GM21786 (cell line): ENCODE results near the gene ACTR5.
"Not testable (repeated sequence)": the region's sequence is repeated elsewhere in the genome, so short reads cannot be mapped to it uniquely, and the experiment has no call there.

Source experiments
- ATAC-seq: cut with Tn5 transposase; IDR thresholded peaks from one replicate; pipeline ENCODE4 v1.9.1; 2021; ENCODE audit not compliant: unreplicated experiment

ACTR5 gene

DNA sequence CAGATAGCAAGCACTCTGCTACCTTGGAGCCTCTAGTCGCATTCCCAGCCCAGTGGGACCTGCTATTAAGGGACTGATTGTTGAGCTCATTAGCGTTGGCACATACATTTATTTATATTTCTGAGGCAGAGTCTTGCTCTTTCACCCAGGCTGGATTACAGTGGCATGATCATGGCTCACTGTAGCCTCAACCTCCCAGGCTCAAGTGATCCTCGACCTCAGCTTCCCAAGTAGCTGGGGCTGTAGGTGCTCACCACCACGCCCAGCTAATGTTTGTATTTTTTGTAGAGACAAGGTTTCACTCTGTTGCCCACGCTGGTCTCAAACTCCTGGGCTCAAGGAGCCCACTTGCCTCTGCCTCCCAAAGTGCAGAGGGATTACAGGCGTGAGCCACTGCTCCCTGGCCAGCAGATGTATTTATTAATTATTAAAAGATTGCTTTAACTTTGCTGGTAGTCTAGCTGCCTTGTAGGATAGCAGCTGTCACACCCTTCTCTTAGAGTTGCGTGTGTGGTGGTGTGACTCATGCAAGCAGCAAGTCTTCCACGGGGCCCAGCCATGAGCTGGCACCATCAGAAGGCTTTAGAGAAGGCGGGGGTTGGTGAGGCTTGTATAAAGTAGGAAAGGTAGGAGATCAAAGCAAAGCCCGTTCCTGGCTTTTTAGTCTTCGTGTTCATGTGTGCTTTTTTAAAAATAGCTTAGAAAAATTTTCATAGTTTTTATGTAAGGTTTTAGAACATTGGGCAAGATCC is 16.5 kb downstream of the ACTR5 start:
- ATAC-seq, result no peak

DNA sequence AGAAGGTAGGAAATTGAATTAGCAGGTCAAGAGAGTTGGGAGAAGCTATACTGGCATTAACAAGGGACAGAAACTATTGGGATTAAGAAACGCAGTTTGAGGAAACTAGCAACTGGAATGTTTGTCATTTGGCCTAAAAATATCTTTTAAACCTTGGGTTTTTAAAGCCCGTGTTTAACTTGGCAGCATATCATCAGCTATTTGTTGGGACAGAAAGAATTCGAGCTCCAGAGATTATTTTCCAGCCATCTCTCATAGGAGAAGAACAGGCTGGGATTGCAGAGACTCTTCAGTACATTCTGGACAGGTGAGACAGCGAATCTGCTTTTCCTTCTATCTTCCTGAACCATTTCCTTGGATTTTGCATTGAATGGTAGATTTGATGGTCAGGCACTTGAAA is 17.8 kb downstream of the ACTR5 start:
- ATAC-seq, result no peak

- ATAC-seq, result no peak
These were observed 21.4 kb downstream of the ACTR5 start for GRCh38 chr20:38769376-38770295.

DNA sequence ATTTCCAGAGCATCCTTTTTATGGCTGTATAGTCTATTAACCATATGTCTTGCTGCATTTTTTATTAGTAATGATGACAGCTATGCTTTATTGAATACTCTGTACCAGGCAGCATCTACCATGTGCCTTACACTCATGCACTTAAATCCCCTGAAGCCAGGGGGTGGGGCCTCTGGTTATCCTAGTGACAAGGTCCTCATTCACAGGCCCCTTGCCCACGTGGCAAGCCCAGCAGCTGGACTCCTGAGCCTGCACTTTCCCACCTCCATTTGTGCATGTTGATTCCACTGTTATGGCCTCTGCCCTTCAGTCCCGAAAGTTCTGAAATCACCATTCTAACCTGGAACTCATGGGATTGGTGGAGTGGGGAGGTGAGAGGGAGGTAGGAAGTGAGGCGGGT is 22.3 kb downstream of the ACTR5 start:
- ATAC-seq, result no peak

DNA sequence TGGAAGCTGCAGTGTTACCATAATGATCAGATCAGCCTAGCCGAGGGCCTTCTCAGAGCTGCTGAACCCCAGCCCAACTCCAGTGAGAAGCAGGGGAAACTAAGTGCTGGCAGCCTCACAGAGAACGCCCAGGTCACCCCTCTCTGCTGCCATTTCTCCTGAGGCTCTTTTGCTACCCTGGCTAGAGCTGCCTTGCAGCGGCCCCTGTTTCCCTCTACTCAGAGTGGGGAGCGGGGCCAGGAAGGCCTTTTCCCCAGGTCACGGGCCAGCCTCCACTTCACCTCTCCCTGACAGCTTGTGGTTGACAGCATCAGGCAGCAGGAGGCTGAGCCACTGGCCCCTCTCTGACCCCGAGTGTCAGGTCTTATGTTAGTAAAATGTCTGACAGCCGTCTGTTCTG is 22.7 kb downstream of the ACTR5 start:
- ATAC-seq, result no peak

DNA sequence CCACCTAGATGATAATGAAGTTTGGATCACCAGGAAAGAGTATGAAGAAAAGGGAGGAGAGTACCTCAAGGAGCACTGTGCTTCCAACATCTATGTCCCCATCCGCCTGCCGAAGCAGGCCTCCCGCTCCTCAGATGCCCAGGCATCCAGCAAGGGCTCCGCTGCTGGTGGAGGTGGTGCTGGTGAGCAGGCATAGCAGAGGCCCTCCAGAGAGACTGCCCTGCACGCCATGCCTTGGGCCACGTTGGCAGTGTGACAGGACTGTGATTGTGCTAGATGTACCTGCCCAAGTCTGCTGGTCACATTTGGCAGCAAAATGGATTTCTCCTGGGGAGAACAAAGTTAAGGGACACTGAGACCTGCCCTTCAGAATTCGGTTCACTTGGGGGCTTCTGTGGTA is 23.4 kb downstream of the ACTR5 start:
- ATAC-seq, result no peak

GRCh38 chr20:38774167-38774566 is 25.9 kb downstream of the ACTR5 start:
- no peak for ATAC-seq

GRCh38 chr20:38776363-38776762 is 28.1 kb downstream of the ACTR5 start:
- ATAC-seq, result no peak

- no peak for ATAC-seq
These were observed 31.2 kb downstream of the ACTR5 start for GRCh38 chr20:38779247-38780097.

GRCh38 chr20:38782275-38782674 is 34.0 kb downstream of the ACTR5 start:
- ATAC-seq, result no peak

- ATAC-seq, result no peak
These were observed 39.6 kb downstream of the ACTR5 start for GRCh38 chr20:38787870-38788269.

GRCh38 chr20:38789503-38790199 is 41.4 kb downstream of the ACTR5 start:
- ATAC-seq, result no peak

- ATAC-seq, result no peak
These were observed 42.2 kb downstream of the ACTR5 start for GRCh38 chr20:38790200-38791053.

DNA sequence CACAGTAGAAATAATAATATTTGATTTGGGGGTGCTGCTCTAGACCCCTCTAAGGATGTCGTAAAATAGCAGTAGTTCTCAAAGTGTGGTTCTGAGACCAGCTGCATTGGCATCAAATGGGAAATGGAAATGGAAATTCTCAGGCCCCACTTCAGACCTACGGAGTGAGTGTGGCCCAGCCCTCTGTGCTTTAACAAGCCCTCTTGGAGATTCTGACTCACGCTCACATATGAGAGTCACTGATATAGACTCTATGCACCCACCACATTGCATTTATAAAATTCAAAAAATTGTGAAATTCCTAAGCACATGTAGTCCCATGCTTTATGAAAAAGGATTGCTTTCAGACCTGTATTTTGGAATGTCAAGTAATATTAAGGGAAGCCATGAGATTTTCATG is 43.0 kb downstream of the ACTR5 start:
- ATAC-seq, result no peak

DNA sequence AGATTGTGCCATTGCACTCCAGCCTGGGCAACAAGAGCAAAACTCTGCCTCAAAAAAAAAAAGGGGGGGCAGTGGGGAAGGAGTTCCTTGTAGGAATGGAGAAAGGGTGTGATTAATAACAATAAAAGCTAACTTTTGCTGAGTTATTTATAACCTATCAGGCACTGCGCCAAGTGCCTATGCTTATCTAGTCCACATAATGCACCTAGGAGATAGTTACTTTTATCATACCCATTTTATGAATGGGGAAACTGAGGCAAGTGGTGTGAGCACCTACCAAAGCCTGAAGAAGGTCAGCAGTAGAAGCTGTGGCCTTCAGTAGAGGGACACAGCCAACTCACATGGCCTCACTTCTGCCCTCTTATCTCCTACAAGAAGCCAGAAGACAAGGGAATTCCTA is 43.7 kb downstream of the ACTR5 start:
- ATAC-seq, result no peak

DNA sequence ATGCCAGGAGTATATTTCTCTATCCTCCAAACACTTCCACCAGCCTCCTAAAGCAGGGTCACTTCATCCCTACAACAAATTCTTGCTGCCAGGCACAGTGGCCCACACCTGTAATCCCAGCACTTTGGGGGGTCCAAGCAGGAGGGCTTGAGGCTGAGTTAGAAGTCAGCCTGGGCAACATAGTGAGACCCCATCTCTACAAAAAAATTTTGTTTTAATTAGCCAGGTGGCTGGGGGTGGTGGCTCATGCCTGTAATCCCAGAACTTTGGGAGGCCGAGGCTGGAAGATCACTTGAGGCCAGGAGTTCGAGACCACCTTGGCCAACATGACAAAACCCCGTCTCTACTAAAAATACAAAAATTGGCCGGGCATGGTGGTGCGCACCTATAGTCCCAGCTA is 45.8 kb downstream of the ACTR5 start:
- ATAC-seq, result not testable (repeated sequence)

GRCh38 chr20:38798266-38798665 is 50.0 kb downstream of the ACTR5 start:
- no peak for ATAC-seq

- ATAC-seq, result no peak
These were observed 50.9 kb downstream of the ACTR5 start for GRCh38 chr20:38799203-38799602.

- ATAC-seq, result no peak
These were observed 52.6 kb downstream of the ACTR5 start for GRCh38 chr20:38800882-38801281.

DNA sequence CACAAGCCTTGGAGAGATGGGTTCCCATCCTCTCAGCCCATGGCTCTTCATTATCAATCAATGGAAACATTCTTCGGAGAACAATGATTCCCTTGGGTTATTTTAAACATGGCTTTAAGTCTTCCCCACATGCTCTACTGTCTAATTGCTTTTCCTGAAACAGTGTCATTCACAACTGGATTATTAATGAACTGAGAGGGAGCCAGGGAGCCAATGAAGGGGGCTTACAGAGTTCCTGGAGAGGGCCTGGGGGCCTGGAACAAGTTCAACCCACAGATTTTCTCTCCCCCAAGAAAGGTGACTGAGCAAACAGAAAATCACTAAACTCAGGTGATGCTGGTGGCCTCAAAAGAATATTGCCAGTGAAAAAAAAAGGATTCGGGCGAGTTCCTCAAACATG is 56.0 kb downstream of the ACTR5 start:
- no peak for ATAC-seq
